Ectodermal cell (in vitro differentiated cells): ENCODE results near the gene SPRY2.

Experiments used
- H3K27ac ChIP-seq: 2 replicates; pipeline ENCODE4 v1.7.0; 2013; ENCODE audit warnings: mild to moderate bottlenecking, low read depth, low read length; ENCODE audit not compliant: insufficient read depth, poor library complexity, severe bottlenecking
- H3K27me3 ChIP-seq: 2 replicates; pipeline ENCODE4 v1.7.0; 2013; ENCODE audit warnings: mild to moderate bottlenecking, low read length; ENCODE audit not compliant: insufficient read depth, control insufficient read depth, poor library complexity, severe bottlenecking
- H3K36me3 ChIP-seq: one replicate; pipeline ENCODE4 v1.7.0; 2013; ENCODE audit warnings: low read length; ENCODE audit not compliant: control insufficient read depth, insufficient read depth
- H3K4me1 ChIP-seq: one replicate; pipeline ENCODE4 v1.7.0; 2013; ENCODE audit warnings: low read length; ENCODE audit not compliant: control insufficient read depth, insufficient read depth
- H3K4me3 ChIP-seq: 2 replicates; pipeline ENCODE4 v1.7.0; 2013; ENCODE audit warnings: low read depth, low read length, control low read depth; ENCODE audit not compliant: insufficient read depth
- H3K9me3 ChIP-seq: 2 replicates; pipeline ENCODE4 v1.7.0; 2013; ENCODE audit warnings: mild to moderate bottlenecking, low read length, moderate library complexity; ENCODE audit not compliant: control insufficient read depth
- WGBS, 2 experiments: methylation state at CpG; one replicate each; pipeline ENCODE4 v1.1.7; 2013; ENCODE audit warnings: missing lambda C conversion rate in 2 of 2; 5-methylcytosine and 5-hydroxymethylcytosine counted together

SPRY2 gene

GRCh38 chr13:80374444-80374843, 33.5 kb upstream of the SPRY2 start:
- Histone ChIP-seq H3K9me3 (no peaks in the 10 kb centered on the region), H3K4me3 (no peak overlapping the region), H3K27ac (no peak overlapping the region), H3K36me3 (no peaks in the 10 kb centered on the region), H3K4me1 (no peaks in the 10 kb centered on the region), H3K27me3 (no peaks in the 10 kb centered on the region)
- 86 to 91% methylated on average over 5 of the region's 5 CpGs for WGBS, 2 experiments

DNA sequence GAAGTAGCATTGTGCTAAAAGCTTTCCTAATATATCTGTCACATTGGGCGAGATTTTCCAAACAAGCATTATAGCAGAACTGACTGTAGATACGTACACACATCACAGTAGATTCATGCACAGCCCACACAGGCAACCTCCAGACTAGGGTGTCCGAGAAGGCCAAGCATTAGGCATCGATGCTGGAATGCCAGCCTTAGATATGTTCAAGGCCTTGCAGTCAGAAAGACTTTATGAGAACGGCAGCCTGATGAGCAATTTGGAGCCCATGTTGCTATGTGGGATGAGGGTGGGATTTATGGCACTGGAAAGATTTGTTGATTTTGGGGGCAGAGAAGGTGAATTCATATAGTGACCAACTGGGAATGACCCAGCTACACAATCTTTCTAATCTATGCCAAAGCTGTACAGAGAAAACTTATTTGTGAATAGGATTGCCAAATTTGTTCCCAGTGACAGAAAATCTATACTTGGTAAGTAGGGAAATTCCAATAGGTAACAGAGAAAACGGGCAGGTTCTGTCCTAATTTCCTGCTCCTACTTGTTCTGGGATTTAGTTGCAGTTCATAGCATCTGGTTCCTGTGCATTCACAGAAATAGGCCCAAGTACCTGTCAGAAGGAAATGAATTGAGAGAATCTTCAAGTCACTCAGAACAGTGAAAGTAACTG, 31.0 kb upstream of the SPRY2 start:
- Histone ChIP-seq H3K36me3 (no peaks in the 10 kb centered on the region), H3K9me3 (no peaks in the 10 kb centered on the region), H3K27ac (no peak overlapping the region), H3K27me3 (no peaks in the 10 kb centered on the region), H3K4me1 (no peaks in the 10 kb centered on the region), H3K4me3 (no peak overlapping the region)
- 91 to 94% methylated on average over 6 of the region's 6 CpGs for WGBS, 2 experiments

- H3K36me3 ChIP-seq = no peaks in the 10 kb centered on the region
- H3K27ac ChIP-seq = no peak overlapping the region
- 72 to 83% methylated on average over 3 of the region's 3 CpGs for whole genome bisulfite sequencing, 2 experiments
- peaks cover 4% of the 10 kb centered on the region for H3K27me3 ChIP-seq
- H3K9me3 ChIP-seq = no peaks in the 10 kb centered on the region
- no peak overlapping the region for H3K4me3 ChIP-seq
- H3K4me1 ChIP-seq = peaks cover 2% of the 10 kb centered on the region
These were observed 26.5 kb upstream of the SPRY2 start for GRCh38 chr13:80367473-80367872.

GRCh38 chr13:80363890-80364503, 23.1 kb upstream of the SPRY2 start:
- H3K4me3 ChIP-seq = no peak overlapping the region
- 8 to 18% methylated on average over 1 to 2 of the region's 3 CpGs for WGBS, 2 experiments
- no peak overlapping the region for H3K27ac ChIP-seq
- H3K36me3 ChIP-seq = no peaks in the 10 kb centered on the region
- H3K9me3 ChIP-seq = no peaks in the 10 kb centered on the region
- H3K27me3 ChIP-seq = peaks cover 4% of the 10 kb centered on the region
- H3K4me1 ChIP-seq = peaks cover 14% of the 10 kb centered on the region

DNA sequence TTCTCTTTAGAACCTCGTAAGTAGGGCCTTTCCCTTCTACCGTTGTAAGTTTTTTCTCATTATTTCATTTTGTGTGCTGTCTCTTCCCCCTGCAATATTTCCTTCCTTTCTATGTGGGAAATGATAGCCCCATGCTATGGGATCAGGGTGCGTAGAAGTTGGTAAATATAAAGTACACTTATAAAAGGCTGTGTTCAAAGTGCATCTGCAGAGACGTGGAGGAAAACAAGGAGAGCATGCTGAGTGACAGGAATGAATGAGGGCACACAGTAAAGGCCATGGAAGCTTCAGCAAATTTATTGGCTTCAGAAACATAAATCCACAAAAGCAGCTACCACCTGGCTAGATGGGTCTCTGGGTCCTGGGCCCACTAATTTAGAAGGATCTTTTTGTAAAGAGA, 21.6 kb upstream of the SPRY2 start:
- Histone ChIP-seq H3K4me3 (no peak overlapping the region), H3K27me3 (peaks cover 4% of the 10 kb centered on the region), H3K4me1 (peaks cover 14% of the 10 kb centered on the region), H3K27ac (no peak overlapping the region), H3K36me3 (no peaks in the 10 kb centered on the region), H3K9me3 (no peaks in the 10 kb centered on the region)
- WGBS, 2 experiments = 79 to 87% methylated on average over 4 of the region's 4 CpGs

DNA sequence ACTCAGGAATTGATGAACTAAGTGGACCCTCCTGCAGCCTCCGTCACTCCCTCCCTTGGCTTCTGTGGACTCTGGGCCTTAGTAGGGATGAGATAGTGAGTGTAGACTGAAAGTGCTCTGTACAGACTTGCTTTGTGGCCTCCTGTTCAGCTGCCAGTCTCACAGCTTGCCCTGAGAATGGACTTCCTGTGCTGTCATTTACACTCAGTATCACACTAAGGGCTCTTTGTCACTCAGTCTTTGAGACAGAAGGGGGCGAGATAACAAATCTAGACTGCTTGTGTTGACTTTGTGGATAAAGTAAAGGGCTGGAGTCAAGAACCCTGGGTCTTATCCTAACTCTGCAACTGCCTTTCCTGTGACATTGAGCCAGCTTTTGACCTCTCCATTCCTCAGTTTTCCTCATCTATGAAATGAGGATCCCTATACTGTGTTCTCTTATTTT, 21.0 kb upstream of the SPRY2 start:
- peaks cover 4% of the 10 kb centered on the region for H3K27me3 ChIP-seq
- no peak overlapping the region for H3K4me3 ChIP-seq
- no peaks in the 10 kb centered on the region for H3K36me3 ChIP-seq
- peaks cover 14% of the 10 kb centered on the region for H3K4me1 ChIP-seq
- no peak overlapping the region for H3K27ac ChIP-seq
- 26 to 37% methylated on average over 2 of the region's 2 CpGs for WGBS, 2 experiments
- H3K9me3 ChIP-seq = no peaks in the 10 kb centered on the region

GRCh38 chr13:80361298-80361697, 20.4 kb upstream of the SPRY2 start:
- peaks cover 4% of the 10 kb centered on the region for H3K27me3 ChIP-seq
- no peak overlapping the region for H3K27ac ChIP-seq
- WGBS, 2 experiments = 82 to 100% methylated on average over 1 of the region's 2 CpGs

DNA sequence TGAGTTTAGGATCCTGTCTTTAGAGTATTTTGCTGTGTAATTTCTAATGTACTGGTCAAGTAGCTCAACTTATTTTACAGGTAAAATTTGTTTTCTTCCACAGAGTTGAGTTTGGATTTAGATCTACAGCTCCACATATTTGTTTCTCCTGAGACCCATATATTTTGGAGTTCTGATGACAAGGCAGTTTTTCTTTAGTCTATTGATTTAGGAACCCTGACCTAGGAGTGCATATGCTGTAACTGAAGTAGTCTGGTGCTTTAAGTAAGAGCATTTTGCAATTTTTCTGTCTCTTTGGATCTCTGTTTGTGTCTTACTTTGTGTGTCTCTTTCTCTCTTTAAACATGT, 19.5 kb upstream of the SPRY2 start:
- peaks cover 14% of the 10 kb centered on the region for H3K4me1 ChIP-seq

More at GRCh38 chr13:80361298-80361697, 20.4 kb upstream of the SPRY2 start:
- Histone ChIP-seq H3K4me1 (peaks cover 14% of the 10 kb centered on the region), H3K9me3 (no peaks in the 10 kb centered on the region), H3K36me3 (no peaks in the 10 kb centered on the region), H3K4me3 (no peak overlapping the region)

GRCh38 chr13:80359778-80360452, 19.0 kb upstream of the SPRY2 start:
- peak overlapping the region; percentile 51 for H3K27ac ChIP-seq
- peaks cover 14% of the 10 kb centered on the region for H3K4me1 ChIP-seq
- no peaks in the 10 kb centered on the region for H3K9me3 ChIP-seq
- WGBS, 2 experiments = 0 to 1% methylated on average over 6 of the region's 6 CpGs
- H3K36me3 ChIP-seq = no peaks in the 10 kb centered on the region
- H3K27me3 ChIP-seq = peaks cover 4% of the 10 kb centered on the region
- no peak overlapping the region for H3K4me3 ChIP-seq

More for the DNA sequence above, 19.5 kb upstream of the SPRY2 start:
- H3K27ac ChIP-seq = peak overlapping the region; percentile 51
- no peaks in the 10 kb centered on the region for H3K36me3 ChIP-seq
- H3K4me3 ChIP-seq = no peak overlapping the region
- no peaks in the 10 kb centered on the region for H3K9me3 ChIP-seq
- H3K27me3 ChIP-seq = peaks cover 4% of the 10 kb centered on the region

DNA sequence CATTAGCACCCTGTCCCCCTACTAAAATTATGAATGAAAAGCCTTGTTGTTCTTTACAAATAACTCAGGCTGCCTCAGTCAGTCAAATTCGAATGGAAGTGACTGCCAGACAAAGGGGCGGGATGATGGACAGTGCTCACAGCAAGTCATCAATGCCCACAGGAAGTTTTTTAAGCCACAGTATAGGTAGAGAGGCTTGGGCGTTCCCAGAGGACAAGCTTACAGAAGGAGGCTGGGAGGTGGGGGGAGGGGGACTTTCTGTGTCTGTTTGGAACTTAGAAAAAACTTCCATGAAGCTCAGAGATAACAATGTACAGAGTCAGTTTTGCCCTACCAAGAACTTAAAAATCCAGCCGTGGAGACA, 18.5 kb upstream of the SPRY2 start:
- H3K4me1 ChIP-seq = peaks cover 14% of the 10 kb centered on the region
- no peak overlapping the region for H3K4me3 ChIP-seq
- WGBS, 2 experiments = 0 to 1% methylated on average over 4 of the region's 4 CpGs
- no peaks in the 10 kb centered on the region for H3K36me3 ChIP-seq
- H3K27ac ChIP-seq = peak overlapping the region; percentile 51
- H3K9me3 ChIP-seq = no peaks in the 10 kb centered on the region
- peaks cover 4% of the 10 kb centered on the region for H3K27me3 ChIP-seq
